CD14-positive monocyte (primary cell): ENCODE measurements around the gene RECK. TPM values are rescaled to one million over a fixed set of nuclear protein-coding genes. Genes with fewer than 3 reads are reported as not detected.

Experiments
- DNase-seq, 3 donors: peaks; one replicate each; pipeline ENCODE4 v3.0.0-alpha.2; 2011 to 2022
- H2AFZ ChIP-seq: 2 replicates; pipeline ENCODE4 v1.6.0; 2012; ENCODE audit warnings: mild to moderate bottlenecking, low read depth, low read length, inconsistent platforms; ENCODE audit not compliant: insufficient read depth, poor library complexity, severe bottlenecking
- H3K27ac ChIP-seq, 2 donors: 1 replicate in 1 of 2; 2 replicates in 1 of 2; pipeline ENCODE4 v1.5.1; 2012 to 2013; ENCODE audit warnings: low read length in 2 of 2, control low read depth in 1 of 2, inconsistent platforms in 1 of 2, low read depth in 1 of 2, mild to moderate bottlenecking in 1 of 2
- H3K27me3 ChIP-seq, 2 donors: one replicate each; pipeline versions ENCODE4 v1.6.0 to v1.6.1; 2011 to 2013; ENCODE audit warnings: low read length in 2 of 2; ENCODE audit not compliant: control insufficient read depth in 2 of 2, insufficient read depth in 2 of 2
- H3K36me3 ChIP-seq, 2 donors: replicated peaks in 1 of 2; 1 replicate in 1 of 2; 2 replicates in 1 of 2; pipeline versions ENCODE4 v1.5.1 to v1.6.1; 2012 to 2013; ENCODE audit warnings: low read length in 2 of 2, control low read depth in 1 of 2, inconsistent platforms in 1 of 2, mild to moderate bottlenecking in 1 of 2; ENCODE audit not compliant: insufficient read depth in 2 of 2, control insufficient read depth in 1 of 2
- H3K4me1 ChIP-seq, 2 donors: 1 replicate in 1 of 2; 2 replicates in 1 of 2; pipeline versions ENCODE4 v1.5.1 to v1.6.1; 2012 to 2013; ENCODE audit warnings: low read length in 2 of 2, control low read depth in 1 of 2, inconsistent platforms in 1 of 2, mild to moderate bottlenecking in 1 of 2, moderate library complexity in 1 of 2; ENCODE audit not compliant: insufficient read depth in 2 of 2, control insufficient read depth in 1 of 2
- H3K4me2 ChIP-seq: replicated peaks from 2 replicates; pipeline ENCODE3; 2012; ENCODE audit warnings: low read length, moderate library complexity, mild to moderate bottlenecking; ENCODE audit not compliant: poor library complexity, severe bottlenecking; ENCODE audit errors: extremely low read depth
- H3K4me3 ChIP-seq, 3 experiments: fragments of 200-600 bp in 1 of 3; sonication (generic) in 1 of 3; replicated peaks in 1 of 3; 1 replicate in 2 of 3; 2 replicates in 1 of 3; pipeline ENCODE4 v1.5.1; 2011 to 2013; ENCODE audit warnings: low read length in 3 of 3, mild to moderate bottlenecking in 3 of 3, control low read depth in 2 of 3, low read depth in 2 of 3, inconsistent platforms in 1 of 3, moderate library complexity in 1 of 3
- H3K79me2 ChIP-seq: 2 replicates; pipeline ENCODE4 v1.6.0; 2012; ENCODE audit warnings: mild to moderate bottlenecking, control low read depth, inconsistent platforms, low read length, moderate library complexity; ENCODE audit not compliant: insufficient read depth
- H3K9ac ChIP-seq: 2 replicates; pipeline ENCODE4 v1.6.0; 2017; ENCODE audit warnings: low read length, mild to moderate bottlenecking; ENCODE audit not compliant: insufficient read depth, poor library complexity, severe bottlenecking
- H3K9me3 ChIP-seq, 2 donors: replicated peaks in 1 of 2; 1 replicate in 1 of 2; 2 replicates in 1 of 2; pipeline versions ENCODE4 v1.5.1 to v1.6.1; 2012 to 2013; ENCODE audit warnings: low read length in 2 of 2, control low read depth in 1 of 2; ENCODE audit not compliant: control insufficient read depth in 1 of 2, insufficient read depth in 1 of 2
- H4K20me1 ChIP-seq: 2 replicates; pipeline ENCODE4 v1.6.0; 2012; ENCODE audit warnings: mild to moderate bottlenecking, low read length, control low read depth, moderate library complexity; ENCODE audit not compliant: insufficient read depth
- H3K27ac Mint-ChIP-seq, 7 donors: one replicate each; pipeline ENCODE4 v1.8.0; 2020; ENCODE audit warnings: mild to moderate bottlenecking in 7 of 7, mixed read lengths in 7 of 7, moderate library complexity in 6 of 7, inconsistent platforms in 2 of 7
- H3K27me3 Mint-ChIP-seq, 3 donors: one replicate each; pipeline ENCODE4 v1.8.0; 2021 to 2022; ENCODE audit warnings: low read depth in 3 of 3, mild to moderate bottlenecking in 3 of 3, mixed read lengths in 3 of 3, moderate library complexity in 3 of 3, inconsistent platforms in 1 of 3
- H3K36me3 Mint-ChIP-seq, 2 donors: one replicate each; pipeline ENCODE4 v1.8.0; 2020; ENCODE audit warnings: mixed read lengths in 2 of 2, inconsistent platforms in 1 of 2, mild to moderate bottlenecking in 1 of 2
- H3K4me1 Mint-ChIP-seq: one replicate; pipeline ENCODE4 v1.8.0; 2020; ENCODE audit warnings: mild to moderate bottlenecking, mixed read lengths
- H3K4me3 Mint-ChIP-seq, 2 donors: one replicate each; pipeline ENCODE4 v1.8.0; 2020; ENCODE audit warnings: mild to moderate bottlenecking in 2 of 2, mixed read lengths in 2 of 2, moderate library complexity in 1 of 2
- H3K9me3 Mint-ChIP-seq, 7 donors: one replicate each; pipeline ENCODE4 v1.8.0; 2020 to 2022; ENCODE audit warnings: mixed read lengths in 7 of 7, mild to moderate bottlenecking in 6 of 7, moderate library complexity in 6 of 7, inconsistent platforms in 2 of 7
- CTCF ChIP-seq: fragments of 200-600 bp; IDR thresholded peaks from one replicate; pipeline ENCODE4 v1.8.0; 2022; ENCODE audit warnings: antibody characterized with exemption, mild to moderate bottlenecking
- WGBS: methylation state at CpG from one replicate; pipeline ENCODE4 v1.1.5; 2013; ENCODE audit warnings: missing lambda C conversion rate; ENCODE audit not compliant: insufficient coverage; 5-methylcytosine and 5-hydroxymethylcytosine counted together
- intact Hi-C, 2 donors: fragments of 100-400 bp; cut with micrococcal nuclease; formaldehyde crosslinking; loops; one replicate each; pipeline versions ENCODE4 v1.15.0 to v1.15.1; 2023
- polyA plus RNA-seq, 3 donors: library from polyadenylated mRNA; depleted of rRNA in 1 of 3; unstranded in 2 of 3; stranded (reverse) in 1 of 3; fragments of 300-500 nt in 2 of 3; fragments of >200 nt in 1 of 3; fragmentation: Illumina TruSeq in 2 of 3; gene quantifications; 1 replicate in 2 of 3; 2 replicates in 1 of 3; pipeline ENCODE4 v1.2.3, GENCODE V29; 2012 to 2021

The RECK gene
- polyA plus RNA-seq, 3 donors, result 5.0 to 5.2 (median 5.1) TPM

GRCh38 chr9:36093384-36093783 lies 56.7 kb downstream of the RECK start:
- Histone ChIP-seq H2AFZ (no peak overlapping the region), H3K27ac (peak overlapping the region in 1 of 2 donors; percentile 74), H4K20me1 (no peaks in the 10 kb centered on the region), H3K36me3 (no peaks in the 10 kb centered on the region), H3K9me3 (no peaks in the 10 kb centered on the region), H3K27me3 (no peaks in the 10 kb centered on the region), H3K79me2 (no peaks in the 10 kb centered on the region), H3K4me2 (peak overlapping the region; percentile 11), H3K9ac (no peak overlapping the region), H3K4me3 (no peak overlapping the region), H3K4me1 (peaks cover 20 to 23% of the 10 kb centered on the region in 2 donors)
- Mint-ChIP-seq H3K9me3 (peaks cover 0 to 2% (median 0%) of the 10 kb centered on the region in 7 donors), H3K27me3 (peaks cover 0 to 1% (median 0%) of the 10 kb centered on the region in 3 donors), H3K4me1 (peaks cover 22% of the 10 kb centered on the region), H3K36me3 (no peaks in the 10 kb centered on the region), H3K4me3 (no peak overlapping the region), H3K27ac (peak overlapping the region; percentile 47 to 92 (median 88))
- no CpG with 5 or more reads among the region's 2 CpGs for WGBS
- DNase-seq, result no peak
- no peak for TF ChIP-seq CTCF
- intact Hi-C loops, result no loop called here

- Histone ChIP-seq H4K20me1 (no peaks in the 10 kb centered on the region), H3K36me3 (no peaks in the 10 kb centered on the region), H3K9ac (no peak overlapping the region), H3K4me3 (no peak overlapping the region), H3K4me2 (no peak overlapping the region), H2AFZ (no peak overlapping the region), H3K4me1 (peaks cover 7% of the 10 kb centered on the region in 2 donors), H3K27ac (no peak overlapping the region), H3K9me3 (no peaks in the 10 kb centered on the region), H3K27me3 (no peaks in the 10 kb centered on the region), H3K79me2 (no peaks in the 10 kb centered on the region)
- Mint-ChIP-seq H3K27ac (no peak overlapping the region), H3K9me3 (peaks cover 0 to 2% (median 0%) of the 10 kb centered on the region in 7 donors), H3K36me3 (no peaks in the 10 kb centered on the region), H3K27me3 (peaks cover 0 to 4% (median 2%) of the 10 kb centered on the region in 3 donors), H3K4me1 (peaks cover 8% of the 10 kb centered on the region), H3K4me3 (no peak overlapping the region)
- intact Hi-C loops, result loop anchor here (5.0 kb wide), 2 partner anchors 38 to 53 kb away; partner anchors contain the start of gene GLIPR2 (in 2 of the 2)
- DNase-seq, result no peak
- TF ChIP-seq CTCF, result no peak
- WGBS, result 100% methylated on average over 1 of the region's 1 CpG
These were observed 63.0 kb downstream of the RECK start for GRCh38 chr9:36099718-36100117.
